Epithelial cell of esophagus (primary cell): ENCODE measurements around the gene GUCY1A2.
"Not testable (repeated sequence)": the region's sequence is repeated elsewhere in the genome, so short reads cannot be mapped to it uniquely, and the experiment has no call there.

Experiments used
- DNase-seq: peaks from one replicate; pipeline ENCODE4 v3.0.0; 2010; ENCODE audit warnings: low read depth
- H3K4me3 ChIP-seq: 2 replicates; pipeline ENCODE4 v1.5.1; 2011; ENCODE audit warnings: mild to moderate bottlenecking, low read length, control low read depth
- TF ChIP-seq, protein P1 (sequence below): IDR thresholded peaks from 2 replicates; pipeline ENCODE4 v1.5.1; 2011; ENCODE audit warnings: low read depth, mild to moderate bottlenecking, low read length, control low read depth, inconsistent platforms; ENCODE audit not compliant: insufficient read depth; ENCODE audit errors: missing control alignments

The GUCY1A2 gene

DNA sequence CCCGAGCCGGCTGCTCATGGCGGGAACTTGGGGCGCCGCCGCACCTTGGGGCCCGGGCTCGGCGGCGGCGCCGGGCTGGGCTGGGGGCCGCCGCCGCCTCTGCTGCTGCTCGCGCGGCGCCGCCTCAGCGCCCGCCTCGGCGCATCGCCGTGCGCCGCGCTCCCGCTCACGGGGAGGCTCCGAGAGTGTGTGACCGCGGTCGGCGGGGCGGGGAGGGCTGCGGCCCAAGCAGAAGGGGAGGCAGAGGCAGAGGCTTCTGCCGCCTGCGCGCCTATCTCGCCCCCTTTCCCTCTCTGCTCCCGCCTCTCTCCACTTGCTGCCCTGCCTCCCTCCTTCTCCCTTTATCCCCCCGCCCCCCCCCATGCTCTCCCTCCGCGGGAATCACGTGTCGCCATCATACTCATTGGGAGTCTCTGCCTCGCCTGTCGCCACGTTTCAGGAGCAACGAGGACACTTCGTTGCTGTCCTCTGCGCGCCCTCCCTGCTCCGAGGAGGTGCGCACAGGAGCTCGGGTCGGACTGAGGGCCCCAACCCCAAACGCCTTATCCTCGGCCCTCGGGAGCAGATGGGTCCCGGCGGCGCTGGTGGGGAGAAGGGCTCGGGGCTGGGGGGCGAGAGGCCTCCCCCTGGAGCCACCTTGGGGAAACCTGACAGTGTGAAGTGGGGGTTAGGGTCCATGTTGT, at the start of gene GUCY1A2:
GUCY1A2 (minus strand) TSS at position 258 of the 683 bp plus-strand sequence. CDS start 421 bp downstream, outside the sequence.
- TF ChIP-seq, protein P1, sequence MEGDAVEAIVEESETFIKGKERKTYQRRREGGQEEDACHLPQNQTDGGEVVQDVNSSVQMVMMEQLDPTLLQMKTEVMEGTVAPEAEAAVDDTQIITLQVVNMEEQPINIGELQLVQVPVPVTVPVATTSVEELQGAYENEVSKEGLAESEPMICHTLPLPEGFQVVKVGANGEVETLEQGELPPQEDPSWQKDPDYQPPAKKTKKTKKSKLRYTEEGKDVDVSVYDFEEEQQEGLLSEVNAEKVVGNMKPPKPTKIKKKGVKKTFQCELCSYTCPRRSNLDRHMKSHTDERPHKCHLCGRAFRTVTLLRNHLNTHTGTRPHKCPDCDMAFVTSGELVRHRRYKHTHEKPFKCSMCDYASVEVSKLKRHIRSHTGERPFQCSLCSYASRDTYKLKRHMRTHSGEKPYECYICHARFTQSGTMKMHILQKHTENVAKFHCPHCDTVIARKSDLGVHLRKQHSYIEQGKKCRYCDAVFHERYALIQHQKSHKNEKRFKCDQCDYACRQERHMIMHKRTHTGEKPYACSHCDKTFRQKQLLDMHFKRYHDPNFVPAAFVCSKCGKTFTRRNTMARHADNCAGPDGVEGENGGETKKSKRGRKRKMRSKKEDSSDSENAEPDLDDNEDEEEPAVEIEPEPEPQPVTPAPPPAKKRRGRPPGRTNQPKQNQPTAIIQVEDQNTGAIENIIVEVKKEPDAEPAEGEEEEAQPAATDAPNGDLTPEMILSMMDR = no peak

GRCh38 chr11:107054391-107054790, 36.1 kb upstream of the GUCY1A2 start:
- TF ChIP-seq, protein P1 = no peak
- no peak for DNase-seq
- no peak overlapping the region for H3K4me3 ChIP-seq

More for the DNA sequence above, at the start of gene GUCY1A2:
- DNase-seq = no peak
- peak within 1 kb of the TSS; percentile 11 for H3K4me3 ChIP-seq

- H3K4me3 ChIP-seq, DNase-seq: not testable (repeated sequence)
Measured at GRCh38 chr11:107051332-107051731, 33.1 kb upstream of the GUCY1A2 start.

DNA sequence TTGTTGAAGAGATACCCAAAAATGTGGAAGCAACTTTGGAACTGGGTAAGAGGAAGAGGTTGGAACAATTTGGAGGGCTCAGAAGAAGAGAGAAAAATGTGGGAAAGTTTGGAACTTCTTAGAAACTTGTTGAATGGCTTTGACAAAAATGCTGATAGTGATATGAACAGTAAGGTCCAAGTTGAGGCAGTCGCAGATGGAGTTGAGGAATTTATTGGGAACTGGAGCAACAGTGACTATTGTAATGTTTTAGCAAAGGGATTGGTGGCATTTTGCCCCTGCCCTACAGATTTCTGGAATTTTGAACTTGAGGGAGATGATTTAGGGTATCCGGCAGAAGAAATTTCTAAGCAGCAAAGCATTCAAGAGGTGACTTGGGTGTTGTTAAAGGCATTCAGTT, 32.6 kb upstream of the GUCY1A2 start:
- H3K4me3 ChIP-seq, DNase-seq: not testable (repeated sequence)

DNA sequence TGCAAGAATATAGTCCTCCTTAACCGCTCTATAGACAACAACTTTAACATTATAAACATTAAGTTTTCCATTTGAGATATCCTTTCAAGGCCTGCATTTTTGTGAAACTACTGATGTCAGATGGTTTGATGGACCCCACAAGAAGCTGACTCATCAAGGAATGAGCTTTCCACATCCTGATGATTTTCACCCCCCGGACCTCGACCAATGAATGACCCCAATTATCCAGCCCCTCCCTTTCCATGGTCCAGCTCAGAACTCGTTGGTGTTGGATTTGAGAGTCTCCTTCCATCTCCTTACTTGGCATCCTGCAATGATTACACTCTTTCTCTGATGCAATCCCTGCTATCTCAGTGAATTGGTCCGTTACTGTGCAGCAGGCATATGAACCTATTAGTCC, 31.8 kb upstream of the GUCY1A2 start:
- no peak overlapping the region for H3K4me3 ChIP-seq
- DNase-seq = no peak
- TF ChIP-seq, protein P1 = no peak

GRCh38 chr11:107044503-107044902, 26.2 kb upstream of the GUCY1A2 start:
- peak; percentile 32 for DNase-seq
- H3K4me3 ChIP-seq = no peak overlapping the region
- TF ChIP-seq, protein P1 = no peak

GRCh38 chr11:107043242-107044006, 25.1 kb upstream of the GUCY1A2 start:
- peak; percentile 62 for DNase-seq
- TF ChIP-seq, protein P1 = no peak

GRCh38 chr11:107042748-107043147, 24.5 kb upstream of the GUCY1A2 start:
- no peak for DNase-seq
- TF ChIP-seq, protein P1 = no peak
- H3K4me3 ChIP-seq = no peak overlapping the region

More at GRCh38 chr11:107043242-107044006, 25.1 kb upstream of the GUCY1A2 start:
- no peak overlapping the region for H3K4me3 ChIP-seq
